Epithelial cell of esophagus (primary cell): Measurements from ENCODE around the gene MAP3K6.

Experiments used
- DNase-seq: peaks from one replicate; pipeline ENCODE4 v3.0.0; 2010; ENCODE audit warnings: low read depth
- H3K4me3 ChIP-seq: 2 replicates; pipeline ENCODE4 v1.5.1; 2011; ENCODE audit warnings: mild to moderate bottlenecking, low read length, control low read depth
- TF ChIP-seq, protein P1 (sequence below): IDR thresholded peaks from 2 replicates; pipeline ENCODE4 v1.5.1; 2011; ENCODE audit warnings: low read depth, mild to moderate bottlenecking, low read length, control low read depth, inconsistent platforms; ENCODE audit not compliant: insufficient read depth; ENCODE audit errors: missing control alignments

MAP3K6 gene, protein sequence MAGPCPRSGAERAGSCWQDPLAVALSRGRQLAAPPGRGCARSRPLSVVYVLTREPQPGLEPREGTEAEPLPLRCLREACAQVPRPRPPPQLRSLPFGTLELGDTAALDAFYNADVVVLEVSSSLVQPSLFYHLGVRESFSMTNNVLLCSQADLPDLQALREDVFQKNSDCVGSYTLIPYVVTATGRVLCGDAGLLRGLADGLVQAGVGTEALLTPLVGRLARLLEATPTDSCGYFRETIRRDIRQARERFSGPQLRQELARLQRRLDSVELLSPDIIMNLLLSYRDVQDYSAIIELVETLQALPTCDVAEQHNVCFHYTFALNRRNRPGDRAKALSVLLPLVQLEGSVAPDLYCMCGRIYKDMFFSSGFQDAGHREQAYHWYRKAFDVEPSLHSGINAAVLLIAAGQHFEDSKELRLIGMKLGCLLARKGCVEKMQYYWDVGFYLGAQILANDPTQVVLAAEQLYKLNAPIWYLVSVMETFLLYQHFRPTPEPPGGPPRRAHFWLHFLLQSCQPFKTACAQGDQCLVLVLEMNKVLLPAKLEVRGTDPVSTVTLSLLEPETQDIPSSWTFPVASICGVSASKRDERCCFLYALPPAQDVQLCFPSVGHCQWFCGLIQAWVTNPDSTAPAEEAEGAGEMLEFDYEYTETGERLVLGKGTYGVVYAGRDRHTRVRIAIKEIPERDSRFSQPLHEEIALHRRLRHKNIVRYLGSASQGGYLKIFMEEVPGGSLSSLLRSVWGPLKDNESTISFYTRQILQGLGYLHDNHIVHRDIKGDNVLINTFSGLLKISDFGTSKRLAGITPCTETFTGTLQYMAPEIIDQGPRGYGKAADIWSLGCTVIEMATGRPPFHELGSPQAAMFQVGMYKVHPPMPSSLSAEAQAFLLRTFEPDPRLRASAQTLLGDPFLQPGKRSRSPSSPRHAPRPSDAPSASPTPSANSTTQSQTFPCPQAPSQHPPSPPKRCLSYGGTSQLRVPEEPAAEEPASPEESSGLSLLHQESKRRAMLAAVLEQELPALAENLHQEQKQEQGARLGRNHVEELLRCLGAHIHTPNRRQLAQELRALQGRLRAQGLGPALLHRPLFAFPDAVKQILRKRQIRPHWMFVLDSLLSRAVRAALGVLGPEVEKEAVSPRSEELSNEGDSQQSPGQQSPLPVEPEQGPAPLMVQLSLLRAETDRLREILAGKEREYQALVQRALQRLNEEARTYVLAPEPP (N-terminal part only)

DNA sequence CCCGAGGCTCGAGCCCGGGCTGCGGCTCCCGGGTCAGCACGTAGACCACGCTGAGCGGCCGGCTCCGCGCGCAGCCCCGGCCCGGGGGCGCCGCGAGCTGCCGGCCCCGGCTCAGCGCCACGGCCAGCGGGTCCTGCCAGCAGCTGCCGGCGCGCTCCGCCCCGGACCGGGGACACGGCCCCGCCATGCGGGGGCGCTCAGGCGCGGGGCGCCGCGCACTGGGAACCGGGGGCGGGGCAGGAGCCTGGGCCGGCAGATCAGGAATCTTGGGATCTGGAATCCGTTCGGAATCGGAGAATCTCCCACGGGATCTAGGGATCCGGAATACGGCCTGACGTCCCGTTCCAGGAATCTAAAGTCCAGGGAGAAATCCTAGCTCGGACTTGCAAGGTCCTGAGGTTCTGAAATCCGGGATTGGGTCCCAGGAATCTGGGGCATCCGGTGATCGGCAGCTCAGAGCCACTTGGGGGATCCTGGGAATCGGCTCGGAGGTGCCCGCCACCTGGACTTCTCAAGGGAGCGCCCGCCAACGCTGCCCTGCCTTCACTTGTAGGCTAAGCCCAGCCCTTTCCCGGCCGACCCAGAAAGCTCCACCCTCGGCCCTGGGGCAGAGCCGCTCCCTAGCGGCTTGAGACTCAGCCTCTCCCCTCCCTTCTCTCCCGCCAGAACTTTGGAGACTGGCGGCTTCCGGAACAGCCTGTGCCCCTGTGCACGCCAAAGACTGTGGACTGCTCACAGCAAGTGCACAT lies at the start of gene MAP3K6:
Gene MAP3K6, minus strand, starts transcription at position 551 of the 749 bp plus-strand sequence. Its CDS starts 364 bp downstream, at position 187.
- TF ChIP-seq, protein P1, sequence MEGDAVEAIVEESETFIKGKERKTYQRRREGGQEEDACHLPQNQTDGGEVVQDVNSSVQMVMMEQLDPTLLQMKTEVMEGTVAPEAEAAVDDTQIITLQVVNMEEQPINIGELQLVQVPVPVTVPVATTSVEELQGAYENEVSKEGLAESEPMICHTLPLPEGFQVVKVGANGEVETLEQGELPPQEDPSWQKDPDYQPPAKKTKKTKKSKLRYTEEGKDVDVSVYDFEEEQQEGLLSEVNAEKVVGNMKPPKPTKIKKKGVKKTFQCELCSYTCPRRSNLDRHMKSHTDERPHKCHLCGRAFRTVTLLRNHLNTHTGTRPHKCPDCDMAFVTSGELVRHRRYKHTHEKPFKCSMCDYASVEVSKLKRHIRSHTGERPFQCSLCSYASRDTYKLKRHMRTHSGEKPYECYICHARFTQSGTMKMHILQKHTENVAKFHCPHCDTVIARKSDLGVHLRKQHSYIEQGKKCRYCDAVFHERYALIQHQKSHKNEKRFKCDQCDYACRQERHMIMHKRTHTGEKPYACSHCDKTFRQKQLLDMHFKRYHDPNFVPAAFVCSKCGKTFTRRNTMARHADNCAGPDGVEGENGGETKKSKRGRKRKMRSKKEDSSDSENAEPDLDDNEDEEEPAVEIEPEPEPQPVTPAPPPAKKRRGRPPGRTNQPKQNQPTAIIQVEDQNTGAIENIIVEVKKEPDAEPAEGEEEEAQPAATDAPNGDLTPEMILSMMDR = peak; percentile 8
- H3K4me3 ChIP-seq = peak within 1 kb of the TSS; percentile 71
- DNase-seq = peak; percentile 94

DNA sequence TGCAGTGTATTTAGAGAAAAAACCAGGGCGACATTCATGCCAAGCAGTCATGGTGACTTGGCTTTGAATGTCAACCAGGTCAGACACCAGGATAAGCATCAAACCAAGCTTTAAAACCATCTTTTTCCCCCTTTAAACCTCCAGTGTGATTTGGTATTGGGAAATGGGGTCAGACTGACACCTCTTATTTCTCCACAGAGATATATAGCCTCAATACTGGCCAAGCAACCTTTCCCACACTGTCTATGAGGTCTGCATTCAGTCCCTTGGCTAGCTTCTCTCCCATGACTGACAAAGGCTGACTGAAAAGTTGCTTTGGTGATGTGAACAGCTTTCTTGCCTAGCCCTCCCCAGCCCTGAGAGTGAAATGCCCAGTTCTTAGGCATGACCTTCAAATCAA lies 47.3 kb upstream of the MAP3K6 start:
- TF ChIP-seq, protein P1 = no peak
- no peak for DNase-seq
- no peak overlapping the region for H3K4me3 ChIP-seq

DNA sequence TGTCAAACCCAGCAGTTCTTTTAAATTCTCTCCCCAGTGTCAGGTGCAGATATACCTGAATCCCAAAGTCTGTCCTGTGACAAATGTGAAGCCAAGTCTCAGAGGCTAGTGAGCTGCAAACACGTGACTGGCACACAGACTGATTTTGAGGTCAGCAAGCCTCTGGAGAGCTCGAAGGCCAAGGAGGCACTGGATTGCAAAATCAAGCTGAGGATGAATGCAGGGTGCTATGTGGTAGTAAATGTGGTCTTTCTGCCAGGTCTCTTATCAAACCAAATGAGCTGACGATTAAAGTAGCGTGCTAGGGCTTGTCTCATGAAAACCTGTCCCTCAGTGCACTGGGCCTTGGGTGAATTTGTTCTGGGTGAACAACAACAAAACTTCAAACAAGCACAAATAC lies 46.2 kb upstream of the MAP3K6 start:
- H3K4me3 ChIP-seq = no peak overlapping the region
- peak; percentile 57 for DNase-seq
- TF ChIP-seq, protein P1 = no peak

DNA sequence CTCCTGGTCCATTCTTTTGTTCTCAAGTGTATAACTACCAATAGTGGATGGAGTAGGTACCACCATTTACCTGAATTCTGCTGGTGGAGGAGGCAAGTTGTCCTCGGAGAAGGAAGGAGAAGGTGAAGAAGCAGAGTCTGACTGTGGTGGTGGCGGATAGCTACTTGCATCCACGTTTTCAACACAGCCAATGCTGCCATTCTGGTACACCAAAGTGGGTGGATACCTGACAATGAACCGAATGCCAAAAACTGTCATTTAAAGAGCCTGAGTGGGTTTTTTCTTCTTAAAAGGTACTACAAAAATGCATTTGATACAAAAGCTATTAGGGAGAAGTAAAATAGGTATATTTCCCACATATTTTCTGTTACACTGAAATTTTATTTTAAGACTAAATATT lies 45.7 kb upstream of the MAP3K6 start:
- TF ChIP-seq, protein P1 = no peak
- H3K4me3 ChIP-seq = no peak overlapping the region
- DNase-seq = no peak

DNA sequence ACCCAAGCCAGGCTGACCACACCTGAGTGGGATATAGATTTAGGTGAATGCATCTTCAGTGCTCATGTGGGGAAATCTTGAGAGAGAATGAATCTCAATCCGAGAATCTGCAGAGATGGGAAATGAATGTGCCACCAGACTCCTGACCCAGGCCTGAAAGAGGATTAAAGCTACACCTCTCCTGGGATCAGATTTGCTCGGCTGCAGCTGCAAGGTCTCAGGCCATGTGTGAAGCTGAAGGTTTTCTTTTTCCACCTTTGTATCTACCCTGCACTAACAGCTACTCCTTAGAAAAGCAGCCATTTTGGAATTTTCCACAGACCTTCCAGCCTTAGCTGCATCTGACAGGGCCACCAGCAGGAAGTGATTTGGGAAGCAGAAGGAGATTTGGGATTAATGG lies 43.9 kb upstream of the MAP3K6 start:
- H3K4me3 ChIP-seq = no peak overlapping the region
- no peak for DNase-seq
- TF ChIP-seq, protein P1 = no peak

DNA sequence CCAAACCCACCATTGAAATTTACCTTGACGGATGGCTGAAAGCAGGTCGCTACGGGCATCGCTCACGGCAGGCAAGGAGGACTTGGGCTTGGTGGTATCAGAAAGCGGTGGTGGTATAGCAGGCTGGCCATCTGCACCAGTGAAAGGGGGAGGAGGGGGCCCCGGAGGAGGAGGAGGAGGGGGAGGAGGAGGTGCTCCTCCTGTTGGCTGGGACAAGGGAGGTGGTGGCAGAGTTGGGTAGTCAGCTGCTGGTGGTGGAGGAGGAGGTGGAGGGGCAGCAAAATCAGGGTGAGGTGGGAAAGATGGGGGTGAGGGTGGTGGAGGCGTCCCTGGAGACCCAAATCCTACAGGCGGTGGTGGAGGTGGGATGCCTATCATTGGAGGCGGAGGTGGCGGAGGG lies 42.9 kb upstream of the MAP3K6 start:
- DNase-seq = no peak
- TF ChIP-seq, protein P1 = no peak
- H3K4me3 ChIP-seq = no peak overlapping the region
